ENCODE results near the gene RGS7.

RGS7 gene

DNA sequence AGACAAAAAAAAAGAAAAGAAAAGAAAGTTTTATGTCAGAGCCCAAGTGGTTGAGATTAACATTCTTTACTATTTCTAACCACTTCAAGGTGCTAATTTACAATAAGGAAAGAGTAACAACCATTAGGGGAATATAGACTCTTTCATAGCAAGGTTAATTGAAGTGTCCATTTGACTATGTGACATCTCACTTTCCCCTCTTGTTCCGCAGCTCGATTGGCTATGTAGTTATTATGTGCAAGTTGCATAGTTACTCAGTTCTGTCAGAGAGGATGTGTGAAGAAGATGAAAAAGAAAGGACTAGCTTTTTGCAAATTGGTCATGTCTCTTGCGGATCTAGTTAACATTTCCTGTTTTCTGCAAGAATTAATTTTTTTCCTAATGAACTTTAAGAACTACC is 273.7 kb downstream of the RGS7 start:
- DNase-seq (ENCODE audit: low read depth, low spot score): no peak

DNA sequence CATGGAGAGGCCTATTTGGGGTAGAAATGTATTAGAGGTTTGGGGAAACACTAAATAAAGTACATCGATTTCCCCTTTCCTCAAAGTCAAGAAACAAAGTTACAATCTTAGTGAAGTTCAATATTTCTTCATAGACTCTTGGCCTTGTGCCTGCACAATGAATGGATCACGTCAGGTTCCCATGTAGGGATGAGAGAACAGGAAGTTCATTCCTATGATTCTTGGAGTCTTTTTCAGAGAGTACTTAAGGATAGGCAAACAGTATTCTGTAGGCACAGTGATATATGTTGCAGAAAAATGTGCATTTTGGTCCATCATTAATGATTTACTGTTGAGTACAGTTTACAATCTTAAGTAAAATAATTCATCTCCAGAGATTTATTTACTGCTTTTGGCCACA is 275.5 kb downstream of the RGS7 start:
- no peak for DNase-seq (ENCODE audit: low read depth, low spot score)

DNA sequence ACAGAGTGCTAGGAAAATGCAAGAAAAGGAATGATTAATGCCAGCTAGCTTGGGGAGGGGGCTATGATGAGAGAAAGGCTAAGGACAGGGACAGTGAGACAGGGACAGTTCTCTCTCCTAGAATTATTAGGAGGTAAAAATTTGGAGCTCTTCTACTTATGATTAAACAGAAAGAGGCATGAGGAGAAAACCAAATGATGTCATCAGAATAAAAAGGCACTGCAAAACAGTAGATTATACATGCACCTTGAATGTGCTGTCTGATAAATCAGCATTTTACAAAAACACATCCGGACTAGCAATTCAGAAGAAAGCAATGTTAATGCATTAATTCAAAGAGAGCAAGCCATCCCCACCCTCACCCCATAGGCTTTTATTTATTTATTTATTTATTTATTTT is 277.5 kb downstream of the RGS7 start:
- DNase-seq (ENCODE audit: low read depth, low spot score): no peak

DNA sequence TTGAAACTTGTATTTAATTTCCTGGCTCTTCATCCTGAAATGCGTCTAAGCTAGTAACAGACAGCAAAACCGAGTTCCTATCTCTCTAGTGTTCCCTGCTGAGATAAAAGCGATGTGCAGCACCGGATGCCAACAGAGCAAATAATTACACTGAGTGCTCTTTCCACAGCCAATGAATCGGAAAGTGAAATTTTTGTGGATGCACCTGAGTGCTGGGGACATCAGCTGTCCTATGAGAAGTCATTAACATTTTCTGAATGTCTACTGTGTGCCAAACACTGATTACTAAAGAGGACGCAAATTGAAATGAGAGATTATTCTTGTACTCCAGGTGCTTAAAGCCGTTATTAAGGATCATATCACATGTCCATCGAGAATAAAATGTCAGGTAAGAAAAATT is 278.0 kb downstream of the RGS7 start:
- DNase-seq (ENCODE audit: low read depth, low spot score): no peak

DNA sequence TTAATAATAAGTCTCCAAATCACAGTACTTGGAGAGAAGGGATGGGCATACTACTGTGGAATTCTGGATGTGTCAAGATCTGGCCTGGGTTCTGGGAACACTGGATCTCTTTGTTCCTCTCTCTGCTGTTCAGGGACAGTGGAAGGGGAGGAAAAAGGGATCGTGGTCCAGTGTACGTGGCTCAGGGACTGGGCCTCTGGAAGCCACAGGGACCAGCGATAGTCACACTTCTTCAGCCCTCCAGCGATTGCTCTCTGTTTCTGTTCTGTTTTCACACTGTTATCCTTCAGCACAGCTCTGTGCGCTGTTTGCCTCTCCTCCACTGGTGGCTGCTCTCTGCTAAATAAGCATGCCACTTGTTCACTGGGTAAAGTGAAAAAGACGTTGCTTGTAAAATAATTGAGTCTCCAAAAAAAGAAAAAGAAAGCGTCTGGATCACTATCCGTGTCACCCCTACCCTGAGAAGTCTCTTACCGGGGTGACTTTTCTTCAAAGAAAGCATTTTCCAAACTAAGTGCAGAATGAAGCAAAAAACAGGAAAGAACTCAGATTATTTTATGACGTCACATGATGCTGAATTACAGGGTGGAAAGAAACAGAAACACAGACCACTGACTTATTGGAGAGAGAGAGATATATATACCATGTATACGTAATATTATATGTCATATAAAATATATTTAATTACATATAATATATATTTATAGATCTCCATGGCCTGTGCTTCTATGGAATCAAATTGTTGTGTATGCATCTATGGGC is 279.4 kb downstream of the RGS7 start:
- DNase-seq (ENCODE audit: low read depth, low spot score): no peak

DNA sequence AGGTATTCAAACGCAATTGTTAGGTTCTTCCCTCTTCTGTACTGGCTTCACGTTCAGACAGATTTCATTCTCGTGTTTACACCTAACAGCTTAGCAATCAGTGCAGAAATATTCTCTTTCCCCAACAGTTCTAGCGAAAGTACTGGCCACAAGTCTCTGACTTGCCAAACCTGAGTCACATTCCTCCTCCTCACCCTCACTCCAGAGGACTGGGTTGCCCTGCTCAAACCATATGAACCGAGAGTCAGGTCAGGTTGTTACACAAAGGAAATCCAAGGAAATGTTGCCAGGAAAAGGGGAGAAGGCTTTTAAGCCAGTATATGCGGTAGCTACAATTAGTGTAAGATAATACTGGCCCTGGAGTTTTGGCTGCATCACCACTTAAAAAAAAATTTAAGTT is 282.5 kb downstream of the RGS7 start:
- DNase-seq (ENCODE audit: low read depth, low spot score): peak; percentile 30

DNA sequence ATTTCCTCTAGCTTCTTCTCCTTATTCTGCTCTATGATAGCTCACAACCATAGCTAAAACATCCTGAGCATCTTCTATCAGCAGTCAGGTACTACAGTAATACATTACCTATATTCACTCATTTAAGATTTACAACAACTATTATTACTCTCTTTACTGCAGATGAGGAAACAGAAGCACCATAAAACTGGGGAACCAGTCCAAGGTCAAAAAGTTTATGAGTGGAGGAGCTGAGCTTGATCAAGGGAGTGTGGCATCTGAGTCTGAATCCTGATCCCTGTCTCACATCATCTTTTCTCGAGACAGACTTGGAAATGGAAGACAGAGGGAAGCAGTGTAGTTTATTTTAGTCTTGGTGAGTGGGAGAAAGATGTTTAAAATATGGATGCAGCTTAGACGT is 288.6 kb downstream of the RGS7 start:
- no peak for DNase-seq (ENCODE audit: low read depth, low spot score)

DNA sequence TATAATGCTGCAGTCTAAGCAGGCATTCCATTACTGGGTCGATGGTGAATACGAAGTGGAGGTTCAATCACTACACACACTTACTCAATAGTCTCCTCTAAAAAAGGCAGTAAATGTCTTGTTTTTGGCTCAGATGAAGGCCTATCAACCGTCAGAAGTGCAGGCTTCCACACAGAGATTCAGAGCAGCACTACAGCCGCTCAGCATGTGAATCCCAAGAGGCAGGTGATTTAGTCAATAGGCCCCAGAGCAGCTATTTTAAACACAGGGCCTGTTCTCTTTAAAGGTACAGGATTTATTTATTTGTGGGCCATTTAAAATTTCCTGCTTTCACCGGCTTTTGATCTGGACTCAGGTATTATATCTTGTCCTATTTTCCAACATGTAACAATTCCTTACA is 293.7 kb downstream of the RGS7 start:
- no peak for DNase-seq (ENCODE audit: low read depth, low spot score)

DNA sequence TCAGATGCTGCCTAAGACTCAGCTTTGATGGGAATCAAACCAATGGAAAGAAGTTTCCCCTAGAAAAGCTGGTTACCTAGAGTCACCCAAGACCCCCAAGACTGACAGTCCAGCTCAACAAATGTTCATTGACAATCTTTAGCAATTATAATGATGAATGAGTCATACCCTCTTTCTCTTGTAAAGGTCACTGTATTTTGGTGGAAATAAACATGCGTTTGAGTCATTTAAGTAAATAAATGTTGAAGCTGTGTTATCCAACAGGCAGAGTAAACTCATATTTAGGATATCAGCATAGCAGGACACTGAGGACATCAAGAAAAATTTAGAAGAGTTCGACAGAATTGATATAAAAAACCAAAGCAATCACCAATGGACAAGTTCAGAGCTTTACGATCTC is 295.9 kb downstream of the RGS7 start:
- DNase-seq (ENCODE audit: low read depth, low spot score): no peak

DNA sequence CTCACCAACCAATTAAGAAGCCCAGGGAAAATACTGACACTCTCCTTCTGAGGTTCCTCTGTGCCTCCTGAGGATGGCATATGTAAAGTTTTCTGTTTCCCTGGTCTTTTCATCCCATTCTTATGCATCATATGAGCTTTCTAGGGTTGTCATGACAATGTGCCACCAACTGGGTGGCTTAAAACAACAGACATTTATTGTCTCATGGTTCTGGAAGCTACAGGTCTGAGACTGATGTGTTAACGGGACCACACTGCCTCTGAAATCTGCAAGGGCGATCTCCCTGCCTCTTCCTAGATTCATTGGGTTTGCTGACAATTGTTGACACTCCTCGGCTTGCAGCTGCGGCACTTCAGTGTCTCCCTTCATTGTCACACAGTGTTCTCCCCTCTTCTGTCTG is 308.4 kb downstream of the RGS7 start:
- DNase-seq (ENCODE audit: low read depth, low spot score): no peak

DNA sequence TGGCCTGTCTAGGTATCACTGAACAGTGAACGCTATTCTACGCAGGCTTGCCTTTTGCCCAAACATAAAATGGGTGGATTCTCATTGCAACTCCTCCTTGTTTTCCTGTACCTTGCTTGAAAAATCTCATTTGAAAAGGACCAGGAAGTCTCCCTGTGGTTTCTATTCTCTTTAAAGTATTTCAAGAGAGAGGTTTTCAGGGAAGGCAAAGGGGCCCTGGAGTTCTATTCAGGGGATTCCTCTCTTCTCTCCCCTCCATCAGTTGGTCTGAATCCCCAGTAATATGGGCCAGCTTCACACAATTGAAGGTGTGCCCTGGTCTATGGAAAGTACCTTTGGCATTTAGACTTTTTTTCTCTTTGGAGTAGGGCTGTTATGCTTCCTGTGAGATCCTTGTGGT is 311.3 kb downstream of the RGS7 start:
- no peak for DNase-seq (ENCODE audit: low read depth, low spot score)

DNA sequence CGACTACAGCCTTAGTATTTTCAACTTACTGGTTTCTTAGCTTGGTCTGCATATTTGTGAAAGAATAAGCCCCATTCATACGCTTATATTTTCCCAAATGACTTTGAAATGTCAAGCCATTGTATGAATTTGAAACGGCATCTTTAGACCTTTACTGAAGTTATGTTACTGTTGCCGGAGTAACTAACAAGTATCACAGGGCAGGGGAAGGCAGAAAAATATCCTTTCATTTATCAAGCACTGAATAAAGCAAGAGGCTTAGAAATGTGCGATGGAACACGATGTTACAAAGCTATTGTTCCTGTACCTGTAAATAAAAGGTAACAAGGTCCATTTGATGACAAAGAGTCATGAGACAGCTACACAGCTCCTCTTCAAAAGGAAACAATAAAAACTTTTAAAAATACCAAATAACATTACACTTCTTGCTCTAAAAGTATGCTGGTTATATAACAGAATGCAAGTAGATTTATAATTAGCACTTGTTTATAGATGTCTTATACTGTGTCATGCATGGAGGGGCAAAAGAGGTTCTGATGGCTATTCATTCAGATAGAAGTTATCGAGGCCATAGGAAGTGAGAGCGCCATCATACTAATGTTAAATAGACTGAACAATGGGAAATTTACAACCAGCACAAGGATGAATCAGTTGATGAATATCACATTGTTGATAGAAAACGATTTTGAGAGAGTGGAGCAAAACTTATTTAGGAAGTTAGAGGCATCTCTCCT is 322.6 kb downstream of the RGS7 start:
- DNase-seq (ENCODE audit: low read depth, low spot score): no peak

DNA sequence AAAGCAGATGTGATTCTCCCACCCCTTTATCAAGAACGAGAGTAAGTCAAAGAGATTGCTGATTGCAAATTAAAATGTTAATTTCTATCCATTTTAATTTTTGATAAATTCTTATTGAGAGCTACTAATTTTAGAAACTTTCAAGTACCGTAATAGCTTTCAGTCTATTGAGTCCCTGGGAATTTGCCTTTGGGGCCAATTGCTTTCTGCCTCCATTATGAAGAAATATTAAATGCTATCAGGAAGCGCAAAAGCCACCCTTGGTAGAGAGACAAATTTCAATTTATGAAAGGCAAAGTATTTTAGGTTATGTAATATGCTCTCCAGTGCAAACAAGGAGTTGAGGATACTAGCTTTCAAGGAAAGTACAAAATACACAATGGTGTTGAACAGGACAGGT is 332.2 kb downstream of the RGS7 start:
- no peak for DNase-seq (ENCODE audit: low read depth, low spot score)

DNA sequence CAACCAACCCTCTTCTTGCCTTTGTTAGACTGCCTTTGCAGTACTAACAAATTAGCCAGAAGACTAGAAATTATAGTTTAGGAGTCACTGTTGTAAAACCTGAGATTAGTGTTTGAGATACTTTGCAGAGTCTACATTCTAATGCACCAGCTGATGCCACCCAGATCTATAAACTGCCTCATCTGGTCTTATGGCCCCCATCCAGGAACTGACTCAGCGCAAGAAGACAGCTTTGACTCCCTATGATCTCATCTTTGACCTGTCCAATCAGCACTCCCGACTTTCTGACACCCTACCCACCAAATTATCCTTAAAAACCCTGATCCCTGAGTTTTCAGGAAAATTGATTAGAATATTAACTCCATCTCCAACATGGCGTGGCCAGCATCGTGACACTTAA is 334.6 kb downstream of the RGS7 start:
- no peak for DNase-seq (ENCODE audit: low read depth, low spot score)

DNA sequence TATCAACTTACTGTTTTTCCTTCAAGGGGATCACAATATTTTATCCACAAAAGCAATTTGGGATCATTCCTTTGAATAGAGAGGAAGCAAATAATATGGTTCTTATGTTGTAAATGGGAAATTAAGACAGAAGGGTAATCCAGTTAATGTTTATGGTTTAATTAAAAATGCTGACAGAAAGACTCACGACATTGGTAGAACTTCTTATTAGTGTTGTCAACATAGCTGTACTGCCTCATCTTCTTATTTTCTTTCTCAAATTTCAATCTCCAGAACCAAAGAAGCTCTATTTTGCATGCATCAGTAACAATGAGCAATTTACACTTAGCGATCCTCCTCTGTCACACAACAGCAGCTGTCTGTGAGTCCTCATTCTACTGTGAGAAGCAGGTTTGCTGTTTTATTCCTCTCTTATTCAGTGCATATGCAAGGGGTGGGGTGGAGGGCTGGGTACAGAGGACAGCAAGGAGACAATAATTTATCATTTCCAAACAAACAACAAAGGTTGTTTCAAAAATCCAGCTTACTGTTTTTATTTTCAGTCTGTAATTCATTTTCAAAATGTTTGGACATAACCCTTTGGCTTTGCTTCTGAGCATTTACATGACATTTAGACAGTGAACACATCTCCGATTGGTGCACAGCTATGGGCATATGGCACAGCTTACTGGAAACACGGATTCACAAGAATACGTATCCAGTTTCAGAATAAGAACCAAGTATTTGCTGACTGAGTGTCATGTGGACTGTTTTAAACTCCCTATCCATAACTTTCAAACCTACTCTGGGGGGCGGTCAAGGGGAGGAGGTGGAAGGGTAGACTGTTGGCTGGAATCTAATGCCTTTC is 335.9 kb downstream of the RGS7 start:
- no peak for DNase-seq (ENCODE audit: low read depth, low spot score)

DNA sequence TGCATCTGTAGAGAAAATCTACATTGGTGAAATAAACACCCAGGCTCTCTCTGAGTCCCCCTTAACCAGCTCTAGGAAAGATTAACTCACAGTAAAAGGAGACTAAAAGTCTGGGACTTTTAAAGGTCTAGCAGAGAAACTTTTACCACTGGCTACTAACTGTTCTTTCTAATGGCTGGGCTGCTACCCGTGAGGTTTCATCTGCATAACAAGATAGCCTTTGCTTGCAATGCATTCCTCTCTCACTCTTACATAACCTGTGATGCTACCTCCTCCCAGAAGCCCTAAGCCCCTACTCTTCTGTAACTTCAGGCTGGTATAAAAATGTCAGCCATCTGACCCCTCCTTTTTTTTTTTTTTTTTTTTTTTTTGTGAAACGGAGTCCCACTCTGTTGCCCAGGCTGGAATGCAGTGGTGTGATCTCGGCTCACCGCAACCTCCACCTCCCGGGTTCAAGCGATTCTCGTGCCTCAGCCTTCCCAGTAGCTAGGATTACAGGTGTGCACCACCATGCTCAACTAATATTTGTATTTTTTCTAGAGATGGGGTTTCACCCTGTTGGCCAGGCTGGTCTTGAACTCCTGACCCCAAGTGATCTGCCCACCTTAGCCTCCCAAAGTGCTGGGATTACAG is 344.2 kb downstream of the RGS7 start:
- DNase-seq (ENCODE audit: low read depth, low spot score): no peak

DNA sequence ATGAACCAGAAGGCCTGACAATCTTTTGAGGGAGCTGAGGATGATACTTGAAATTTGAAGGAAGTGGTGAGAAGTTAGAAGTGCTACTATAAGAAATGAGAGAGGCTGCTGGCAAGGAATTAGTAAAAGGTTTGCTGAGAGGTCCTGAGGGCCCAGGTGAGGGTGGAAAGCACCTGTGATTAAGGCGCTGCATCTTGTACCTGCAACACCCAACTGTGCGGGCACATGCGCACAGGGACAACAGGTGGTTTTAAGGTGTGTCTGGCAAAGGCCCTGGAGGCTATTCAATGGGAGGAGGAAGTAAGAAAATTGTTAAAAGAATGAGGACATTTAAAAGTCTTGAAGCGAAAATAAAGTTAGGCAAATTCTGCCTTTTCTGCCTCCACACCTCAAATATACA is 349.3 kb downstream of the RGS7 start:
- DNase-seq (ENCODE audit: low read depth, low spot score): no peak

DNA sequence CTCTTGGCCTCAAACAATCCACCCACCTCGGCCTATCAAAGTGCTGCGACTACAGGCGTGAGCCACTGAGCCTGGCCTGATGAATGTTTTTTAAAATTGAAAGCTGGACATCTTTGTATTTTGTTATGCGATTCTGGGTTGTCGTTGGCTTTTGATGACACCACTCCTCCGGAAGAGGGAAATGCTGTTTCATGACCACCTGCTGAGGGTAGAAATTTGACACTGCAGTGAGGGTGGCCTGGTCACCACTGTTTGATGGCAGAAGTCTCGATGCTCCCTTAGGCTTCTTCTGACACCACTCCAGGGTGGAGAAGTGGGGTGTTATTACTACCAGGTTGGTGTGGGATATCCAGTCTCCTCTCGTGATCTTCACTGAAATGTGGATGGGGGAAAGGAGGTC is 357.2 kb downstream of the RGS7 start:
- DNase-seq (ENCODE audit: low read depth, low spot score): no peak

DNA sequence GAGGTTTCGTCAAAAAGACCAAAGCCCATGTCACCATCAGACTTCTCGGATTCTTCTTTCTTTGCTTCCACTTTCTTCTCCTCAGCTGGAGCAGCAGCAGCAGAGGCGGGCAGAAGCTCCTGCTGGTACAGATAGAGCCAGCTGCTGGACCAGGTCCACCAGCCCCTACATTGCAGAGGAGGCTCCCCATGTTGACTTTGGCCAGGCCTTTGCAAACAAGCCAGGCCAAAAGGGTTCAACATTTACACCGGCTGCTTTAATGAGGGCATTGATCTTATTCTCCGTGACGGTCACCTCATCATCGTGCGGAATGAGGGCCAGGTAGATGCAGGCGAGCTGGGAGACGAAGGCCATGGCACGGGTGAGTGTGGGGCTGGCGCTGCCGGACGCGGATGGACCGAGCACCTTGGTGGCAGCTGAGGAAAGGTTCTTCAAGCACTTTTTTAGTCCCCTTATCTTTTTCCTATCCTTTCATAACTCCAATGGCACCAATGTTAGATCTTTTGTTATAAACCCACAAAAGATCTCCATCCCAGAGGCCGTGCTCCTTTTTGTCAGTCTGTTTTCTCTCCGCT is 358.5 kb downstream of the RGS7 start:
- peak; percentile 30 for DNase-seq (ENCODE audit: low read depth, low spot score)

DNA sequence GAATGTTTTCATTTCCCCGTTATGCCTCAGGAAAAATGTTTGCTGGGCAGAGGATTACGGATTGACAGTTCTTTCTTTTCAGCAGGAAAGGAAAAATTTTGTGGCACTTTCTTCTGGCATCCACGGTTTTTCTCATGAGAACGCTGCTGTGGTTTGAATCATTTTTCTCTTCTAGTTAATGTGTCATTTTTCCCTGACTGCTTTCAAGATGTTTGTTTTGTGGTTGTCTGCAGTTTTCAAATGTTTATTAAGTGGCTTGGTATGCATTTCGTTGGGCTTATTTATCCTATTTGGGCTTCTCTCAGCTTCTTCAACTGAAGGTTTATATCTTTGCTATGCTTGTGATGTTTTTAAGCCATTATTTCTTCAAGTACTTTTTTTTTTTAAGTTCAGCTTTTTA is 359.0 kb downstream of the RGS7 start:
- DNase-seq (ENCODE audit: low read depth, low spot score): peak; percentile 74

DNA sequence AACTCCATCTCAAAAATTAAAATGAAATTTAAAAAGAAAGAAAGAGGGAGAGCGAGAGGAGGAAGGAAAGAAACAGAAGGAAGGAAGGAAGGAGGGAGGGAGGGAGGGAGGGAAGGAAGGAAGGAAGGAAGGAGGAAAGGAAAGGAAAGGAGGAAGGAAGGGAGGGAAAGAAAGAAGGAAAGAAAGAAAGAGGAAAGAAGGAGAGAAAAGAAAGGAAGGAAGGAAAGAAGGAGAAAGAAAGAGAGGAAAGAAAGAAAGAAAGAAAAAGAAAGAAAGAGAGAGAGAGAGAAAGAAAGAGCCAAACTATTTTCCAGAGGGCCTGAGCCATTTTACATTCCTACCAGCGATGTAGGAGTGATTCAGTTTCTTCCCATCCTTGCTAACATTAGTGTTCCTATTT is 364.0 kb downstream of the RGS7 start:
- DNase-seq (ENCODE audit: low read depth, low spot score): no peak

DNA sequence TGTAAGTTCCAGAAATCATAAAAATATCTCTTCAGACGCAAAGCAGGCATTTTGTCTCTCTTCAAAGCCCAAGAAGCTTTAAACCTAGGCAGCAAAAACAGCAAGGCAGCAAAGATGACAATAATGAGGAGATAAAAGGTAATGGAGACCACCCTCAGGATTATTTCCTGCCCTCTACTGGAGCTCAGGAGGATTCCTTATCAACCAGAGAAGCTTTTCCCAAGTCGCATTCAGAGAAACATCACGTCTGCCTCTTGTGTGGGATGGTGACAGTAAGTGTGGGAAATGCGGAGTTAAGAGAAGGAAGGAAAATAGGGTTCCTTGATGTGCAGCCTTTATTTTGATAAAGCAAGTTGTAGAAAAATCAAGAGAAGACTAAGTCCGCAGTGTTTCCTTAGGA is 365.8 kb downstream of the RGS7 start:
- DNase-seq (ENCODE audit: low read depth, low spot score): no peak

All from astrocyte of the hippocampus (primary cell).